ENCODE measurements around the gene PLN.

DNA sequence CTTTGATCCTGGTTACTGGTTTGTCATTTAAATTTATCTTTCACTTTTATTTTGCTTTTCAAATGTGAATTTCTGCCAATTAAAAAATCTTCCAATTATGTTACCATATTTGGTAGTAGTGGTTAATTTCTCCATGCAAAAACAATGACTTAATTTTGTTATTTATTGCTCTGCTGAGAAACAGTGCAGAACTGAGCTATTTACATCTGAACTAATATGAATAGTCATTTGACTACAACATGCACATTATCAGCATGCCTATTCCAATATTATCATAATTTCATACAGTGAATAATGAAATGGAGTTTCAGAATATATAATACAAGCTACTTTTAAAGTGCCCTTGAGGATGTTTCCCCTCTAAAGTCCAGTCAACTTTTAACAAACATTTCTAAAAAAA, 517 bp downstream of the PLN start:
- no peak for TF ChIP-seq CTCF (IDR thresholded peaks at IDR 0.05)
- no peak for TF ChIP-seq POLR2A (IDR thresholded peaks at IDR 0.05)

Measured in body of pancreas (tissue), 4 donors.